Activated naive CD8-positive, alpha-beta T cell treated with anti-CD3 and anti-CD28 coated beads, Interleukin-2, amount 10 ng/mL, durations not matched to agents 7 days and 5 days (primary cell): ENCODE results near the gene ADAMTSL2. TPM values are rescaled to one million over a fixed set of nuclear protein-coding genes. Genes with fewer than 3 reads are reported as not detected.

Source experiments
- ATAC-seq: fragments of 150-1000 bp; cut with Tn5 transposase; one replicate; pipeline ENCODE4 v1.10.0; 2021; ENCODE audit warnings: low read depth, moderate library complexity
- POLR2A ChIA-PET: fragments of 350-600 bp; sonication (Branson Sonifier 250); formaldehyde crosslinking; loops from one replicate; lab custom pipeline; 2021; ENCODE audit warnings: antibody characterized with exemption; lab: Charles Lee
- DNase-seq: peaks from one replicate; pipeline ENCODE4 v3.0.0; 2021
- H3K27ac Mint-ChIP-seq: one replicate; pipeline ENCODE4 v1.8.0; 2022; ENCODE audit warnings: mild to moderate bottlenecking, mixed read lengths
- H3K27me3 Mint-ChIP-seq: one replicate; pipeline ENCODE4 v1.8.0; 2022; ENCODE audit warnings: mild to moderate bottlenecking, moderate library complexity, mixed read lengths
- H3K36me3 Mint-ChIP-seq: one replicate; pipeline ENCODE4 v1.8.0; 2021; ENCODE audit warnings: mild to moderate bottlenecking, mixed read lengths
- H3K4me1 Mint-ChIP-seq: one replicate; pipeline ENCODE4 v1.8.0; 2021; ENCODE audit warnings: mixed read lengths
- H3K4me3 Mint-ChIP-seq: one replicate; pipeline ENCODE4 v1.8.0; 2022; ENCODE audit warnings: mild to moderate bottlenecking, moderate library complexity, mixed read lengths
- H3K9me3 Mint-ChIP-seq: one replicate; pipeline ENCODE4 v1.8.0; 2021; ENCODE audit warnings: mixed read lengths
- total RNA-seq, 2 experiments: library from RNA; stranded (reverse); gene quantifications; one replicate each; pipeline ENCODE4 v1.2.3, GENCODE V29; 2021

ADAMTSL2 gene
- total RNA-seq, result under 1 TPM; 0.17 to 0.20 TPM

GRCh38 chr9:133534346-133535291 is at the start of gene ADAMTSL2:
Gene ADAMTSL2, plus strand, starts transcription at chr9:133534704. Its CDS starts 2,009 bp downstream, at chr9:133536713.
- peaks cover 23% of the 10 kb centered on the region for H3K27me3 Mint-ChIP-seq
- H3K36me3 Mint-ChIP-seq, result no peaks in the 10 kb centered on the region
- POLR2A ChIA-PET, result no interaction called here
- no peaks in the 10 kb centered on the region for H3K9me3 Mint-ChIP-seq
- no peak within 1 kb of the TSS for H3K4me3 Mint-ChIP-seq
- DNase-seq, result no peak
- peaks cover 4% of the 10 kb centered on the region for H3K4me1 Mint-ChIP-seq
- no peak within 1 kb of the TSS for H3K27ac Mint-ChIP-seq
- peak; percentile 28 for ATAC-seq

DNA sequence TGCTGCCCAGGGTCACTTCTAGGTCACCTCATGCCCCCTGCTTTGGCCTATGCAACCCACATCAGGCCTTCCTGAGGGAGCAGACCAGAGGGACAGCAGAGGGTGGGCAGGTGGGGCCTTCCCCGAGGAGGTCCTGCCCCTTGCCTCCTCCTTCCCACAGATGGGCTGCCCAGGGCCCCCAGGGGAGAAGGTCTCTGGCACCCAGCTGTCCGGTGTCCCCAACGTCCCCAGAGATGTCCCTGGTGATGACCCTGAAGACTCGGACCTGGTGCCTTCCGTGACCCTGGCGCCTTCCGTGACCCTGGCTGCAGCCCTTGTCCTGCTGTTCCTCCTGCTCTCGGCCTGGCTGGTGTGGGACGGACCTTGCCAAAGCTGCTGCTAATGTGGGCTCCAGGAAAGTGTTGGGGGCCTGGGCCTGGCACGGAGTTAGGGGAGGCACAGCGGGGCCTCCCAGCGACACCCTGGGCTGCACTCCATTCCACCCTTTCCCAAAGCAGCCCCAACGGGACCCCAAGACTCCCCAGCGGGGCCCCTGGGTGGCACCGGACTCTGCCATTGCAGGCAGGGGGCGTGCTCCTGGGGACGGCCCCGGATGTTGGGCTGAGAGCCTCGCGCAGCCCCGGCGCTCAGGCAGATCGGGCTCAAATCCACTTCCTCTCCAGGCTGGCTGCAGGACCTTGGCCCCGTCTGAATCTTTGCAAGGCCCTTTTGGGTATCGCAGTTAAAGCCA is 48.8 kb upstream of the ADAMTSL2 start:
- no peaks in the 10 kb centered on the region for H3K36me3 Mint-ChIP-seq
- H3K27me3 Mint-ChIP-seq, result peaks cover 2% of the 10 kb centered on the region
- H3K27ac Mint-ChIP-seq, result peak overlapping the region; percentile 76
- peak overlapping the region; percentile 61 for H3K4me3 Mint-ChIP-seq
- peak; percentile 65 for DNase-seq
- POLR2A ChIA-PET, result interaction anchor here (1.7 kb wide), 1 partner anchor 111 kb away, joined by 3 read pairs; no protein-coding TSS in a partner anchor
- no peaks in the 10 kb centered on the region for H3K9me3 Mint-ChIP-seq
- peak; percentile 73 for ATAC-seq
- H3K4me1 Mint-ChIP-seq, result peaks cover 1% of the 10 kb centered on the region

GRCh38 chr9:133487331-133487725 is 47.2 kb upstream of the ADAMTSL2 start:
- Mint-ChIP-seq H3K27ac (no peak overlapping the region), H3K4me1 (peaks cover 1% of the 10 kb centered on the region), H3K36me3 (no peaks in the 10 kb centered on the region), H3K9me3 (no peaks in the 10 kb centered on the region), H3K4me3 (no peak overlapping the region), H3K27me3 (peaks cover 2% of the 10 kb centered on the region)
- POLR2A ChIA-PET, result no interaction called here
- ATAC-seq (no peak), DNase-seq (no peak)

DNA sequence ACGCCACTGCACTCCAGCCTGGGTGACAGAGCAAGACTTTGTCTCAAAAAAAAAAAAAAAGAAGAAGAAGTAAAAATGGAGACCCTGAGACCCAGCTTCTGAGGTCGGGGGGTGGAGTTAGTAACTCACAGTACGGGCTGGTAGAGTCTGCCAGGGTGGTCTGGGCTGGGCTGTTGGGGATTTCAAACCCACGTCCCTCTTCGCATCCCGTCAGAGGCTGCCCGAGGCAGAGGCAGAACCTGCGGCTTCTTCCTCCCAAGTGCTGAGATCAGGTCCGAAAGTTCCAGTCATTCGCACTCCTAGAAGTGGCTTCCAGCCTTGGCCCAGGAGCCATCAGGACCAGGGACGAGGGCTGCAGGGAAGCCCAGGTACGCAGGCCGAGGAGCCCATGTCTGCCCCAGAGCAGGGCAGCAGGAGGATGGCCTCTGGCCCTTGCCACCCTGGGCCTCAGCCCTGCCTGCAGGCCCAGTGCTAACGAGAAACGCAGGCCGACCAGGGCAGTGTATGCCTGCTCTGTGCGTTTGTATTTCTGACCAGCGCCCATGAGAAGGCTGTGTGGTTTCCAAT is 45.7 kb upstream of the ADAMTSL2 start:
- ATAC-seq, result no peak
- H3K4me1 Mint-ChIP-seq, result peaks cover 1% of the 10 kb centered on the region
- no peak overlapping the region for H3K27ac Mint-ChIP-seq
- POLR2A ChIA-PET, result no interaction called here
- H3K4me3 Mint-ChIP-seq, result no peak overlapping the region
- H3K27me3 Mint-ChIP-seq, result no peaks in the 10 kb centered on the region
- DNase-seq, result no peak
- no peaks in the 10 kb centered on the region for H3K9me3 Mint-ChIP-seq
- H3K36me3 Mint-ChIP-seq, result no peaks in the 10 kb centered on the region

- no peaks in the 10 kb centered on the region for H3K27me3 Mint-ChIP-seq
- DNase-seq, result no peak
- POLR2A ChIA-PET, result no interaction called here
- ATAC-seq, result no peak
- H3K36me3 Mint-ChIP-seq, result no peaks in the 10 kb centered on the region
- no peaks in the 10 kb centered on the region for H3K9me3 Mint-ChIP-seq
- H3K4me3 Mint-ChIP-seq, result no peak overlapping the region
- peaks cover 1% of the 10 kb centered on the region for H3K4me1 Mint-ChIP-seq
- peak overlapping the region; percentile 2 for H3K27ac Mint-ChIP-seq
Measured at GRCh38 chr9:133489253-133490190, 45.0 kb upstream of the ADAMTSL2 start.

DNA sequence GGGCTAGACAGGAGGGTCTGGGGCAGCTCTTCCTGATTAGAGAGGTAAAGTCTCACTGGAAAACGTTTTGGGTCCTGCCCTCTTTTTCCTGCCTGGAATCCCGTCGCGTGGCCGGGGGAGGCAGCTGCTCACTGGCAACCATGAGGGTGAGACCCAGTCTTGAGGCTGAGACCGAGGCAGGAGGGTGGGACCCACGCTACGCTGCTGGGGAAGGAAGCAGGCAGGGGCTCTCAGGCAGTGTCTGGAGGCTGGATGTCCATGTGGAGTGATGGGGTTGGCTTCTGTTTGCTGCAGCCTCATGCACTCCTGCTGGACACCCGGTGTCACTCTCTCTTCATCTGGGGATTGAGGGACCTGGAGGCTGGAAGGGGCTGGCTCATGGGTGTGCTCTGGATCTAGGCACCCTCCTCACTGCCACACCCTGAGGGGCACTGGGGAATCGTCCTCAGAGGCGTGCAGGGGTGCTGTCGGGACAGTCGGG is 44.3 kb upstream of the ADAMTSL2 start:
- H3K27ac Mint-ChIP-seq, result no peak overlapping the region
- DNase-seq (no peak), ATAC-seq (no peak)
- no peaks in the 10 kb centered on the region for H3K9me3 Mint-ChIP-seq
- POLR2A ChIA-PET, result interaction anchor here (0.6 kb wide), 1 partner anchor 73 kb away, joined by 4 read pairs; no protein-coding TSS in a partner anchor
- H3K36me3 Mint-ChIP-seq, result no peaks in the 10 kb centered on the region
- no peaks in the 10 kb centered on the region for H3K27me3 Mint-ChIP-seq
- H3K4me1 Mint-ChIP-seq, result peaks cover 1% of the 10 kb centered on the region
- no peak overlapping the region for H3K4me3 Mint-ChIP-seq

DNA sequence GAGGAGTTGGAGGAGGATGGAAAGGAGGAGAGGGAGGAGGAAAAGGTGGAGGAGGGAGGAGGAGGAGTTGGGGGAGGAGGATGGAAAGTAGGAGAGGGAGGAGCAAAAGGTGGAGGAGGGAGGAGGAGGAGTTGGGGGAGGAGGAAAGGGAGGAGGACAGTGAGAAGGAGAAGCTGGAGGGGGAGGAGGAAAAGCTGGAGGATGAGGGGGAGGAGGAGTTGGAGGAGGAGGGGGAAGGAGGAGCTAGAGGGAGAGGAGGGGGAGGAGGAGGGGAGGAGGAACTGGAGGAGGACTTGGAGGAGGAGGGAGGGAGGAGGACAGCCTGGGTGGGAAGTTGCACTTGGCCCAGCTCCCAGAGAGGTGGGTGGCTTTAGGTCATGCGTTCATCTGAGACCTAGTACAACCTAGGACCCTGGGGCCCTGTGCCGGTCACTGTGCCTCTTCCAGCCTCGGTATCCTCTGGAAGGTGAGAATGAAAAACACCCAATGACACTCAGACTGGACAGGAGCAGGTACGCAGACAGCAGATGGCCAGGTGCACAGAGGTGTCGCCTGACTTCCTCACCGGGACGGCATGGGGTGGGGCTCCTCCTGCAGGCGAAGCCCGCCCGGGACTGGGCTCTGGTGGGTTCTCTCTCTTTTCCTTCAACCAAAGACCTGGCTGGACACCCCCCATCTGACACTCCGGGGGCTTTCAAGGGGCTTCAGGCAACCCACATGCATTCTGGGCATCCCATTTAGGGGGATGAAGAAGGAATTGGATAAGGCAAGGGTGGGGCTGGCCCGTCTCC is 43.4 kb upstream of the ADAMTSL2 start:
- POLR2A ChIA-PET, result interaction anchor here (0.6 kb wide), 1 partner anchor 74 kb away, joined by 4 read pairs; no protein-coding TSS in a partner anchor
- no peak for DNase-seq
- Mint-ChIP-seq H3K9me3 (no peaks in the 10 kb centered on the region), H3K36me3 (no peaks in the 10 kb centered on the region), H3K27ac (no peak overlapping the region), H3K4me3 (no peak overlapping the region), H3K4me1 (peaks cover under 1% of the 10 kb centered on the region), H3K27me3 (no peaks in the 10 kb centered on the region)
- ATAC-seq, result no peak

GRCh38 chr9:133491656-133491925 is 42.9 kb upstream of the ADAMTSL2 start:
- Mint-ChIP-seq H3K4me3 (no peak overlapping the region), H3K9me3 (no peaks in the 10 kb centered on the region), H3K27ac (no peak overlapping the region), H3K36me3 (no peaks in the 10 kb centered on the region), H3K27me3 (no peaks in the 10 kb centered on the region), H3K4me1 (no peaks in the 10 kb centered on the region)
- DNase-seq (no peak), ATAC-seq (no peak)
- POLR2A ChIA-PET, result interaction anchor here (1.0 kb wide), 1 partner anchor 105 kb away, joined by 3 read pairs; no protein-coding TSS in a partner anchor

- Mint-ChIP-seq H3K27me3 (no peaks in the 10 kb centered on the region), H3K4me3 (no peak overlapping the region), H3K27ac (no peak overlapping the region), H3K36me3 (no peaks in the 10 kb centered on the region), H3K9me3 (no peaks in the 10 kb centered on the region), H3K4me1 (no peaks in the 10 kb centered on the region)
- ATAC-seq (no peak), DNase-seq (no peak)
- POLR2A ChIA-PET, result interaction anchor here (1.0 kb wide), 1 partner anchor 104 kb away, joined by 3 read pairs; no protein-coding TSS in a partner anchor
Measured at GRCh38 chr9:133492061-133493021, 42.2 kb upstream of the ADAMTSL2 start.

DNA sequence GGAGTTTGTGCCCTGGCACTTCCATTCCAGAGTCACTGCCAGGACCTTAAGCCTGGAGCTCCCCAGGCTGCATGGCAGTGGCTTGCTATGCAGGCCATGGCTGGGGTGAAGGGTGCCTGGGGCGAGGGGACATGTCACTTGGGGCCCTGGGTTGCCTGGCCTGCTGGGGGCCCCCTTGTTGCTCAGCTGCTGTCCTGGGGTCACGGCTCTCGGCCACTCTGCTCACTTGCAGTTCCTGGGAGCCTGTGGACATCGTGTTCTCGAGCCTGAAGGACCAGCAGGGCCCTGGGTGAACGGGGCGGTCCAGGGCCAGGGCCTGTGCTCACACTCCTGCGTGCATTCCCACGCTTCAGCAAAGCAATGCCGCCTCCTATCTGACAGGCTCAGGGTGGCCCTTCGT is 41.1 kb upstream of the ADAMTSL2 start:
- POLR2A ChIA-PET, result no interaction called here
- ATAC-seq, result no peak

GRCh38 chr9:133493845-133494540 is 40.5 kb upstream of the ADAMTSL2 start:
- no peak overlapping the region for H3K4me3 Mint-ChIP-seq
- POLR2A ChIA-PET, result no interaction called here
- H3K4me1 Mint-ChIP-seq, result no peaks in the 10 kb centered on the region

More for the DNA sequence above, 41.1 kb upstream of the ADAMTSL2 start:
- Mint-ChIP-seq H3K27me3 (no peaks in the 10 kb centered on the region), H3K36me3 (no peaks in the 10 kb centered on the region), H3K4me1 (no peaks in the 10 kb centered on the region), H3K27ac (no peak overlapping the region), H3K9me3 (no peaks in the 10 kb centered on the region), H3K4me3 (no peak overlapping the region)
- DNase-seq, result no peak

More at GRCh38 chr9:133493845-133494540, 40.5 kb upstream of the ADAMTSL2 start:
- Mint-ChIP-seq H3K9me3 (no peaks in the 10 kb centered on the region), H3K27me3 (no peaks in the 10 kb centered on the region), H3K36me3 (no peaks in the 10 kb centered on the region), H3K27ac (no peak overlapping the region)
- ATAC-seq (no peak), DNase-seq (no peak)
